GM19395 (cell line): Measurements from ENCODE around the gene NDUFAF5.

Source experiments
- ATAC-seq: cut with Tn5 transposase; IDR thresholded peaks from one replicate; pipeline ENCODE4 v1.9.1; 2021; ENCODE audit warnings: mild to moderate bottlenecking, moderate library complexity; ENCODE audit not compliant: unreplicated experiment

Gene NDUFAF5

DNA sequence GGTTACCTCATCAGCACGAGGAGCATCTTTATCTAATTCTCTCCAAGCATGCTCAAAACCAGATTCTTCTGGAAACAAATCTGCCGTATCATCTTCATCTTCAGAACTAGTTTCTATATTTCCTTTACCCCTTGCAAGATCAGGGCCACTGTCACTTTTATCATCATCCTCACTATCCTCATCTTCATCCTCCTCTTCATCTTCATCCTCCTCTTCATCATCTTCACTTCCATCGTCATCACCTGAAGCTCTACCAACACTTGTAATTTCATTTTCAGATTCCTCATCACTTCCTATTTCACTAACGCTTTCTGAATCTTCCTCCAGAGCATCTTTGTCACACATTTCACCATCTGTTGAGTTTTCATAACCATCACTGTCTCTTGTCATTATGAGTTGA is 9.0 kb upstream of the NDUFAF5 start:
- ATAC-seq: no peak

- ATAC-seq: no peak
These were observed 7.6 kb upstream of the NDUFAF5 start for GRCh38 chr20:13777171-13777601.

DNA sequence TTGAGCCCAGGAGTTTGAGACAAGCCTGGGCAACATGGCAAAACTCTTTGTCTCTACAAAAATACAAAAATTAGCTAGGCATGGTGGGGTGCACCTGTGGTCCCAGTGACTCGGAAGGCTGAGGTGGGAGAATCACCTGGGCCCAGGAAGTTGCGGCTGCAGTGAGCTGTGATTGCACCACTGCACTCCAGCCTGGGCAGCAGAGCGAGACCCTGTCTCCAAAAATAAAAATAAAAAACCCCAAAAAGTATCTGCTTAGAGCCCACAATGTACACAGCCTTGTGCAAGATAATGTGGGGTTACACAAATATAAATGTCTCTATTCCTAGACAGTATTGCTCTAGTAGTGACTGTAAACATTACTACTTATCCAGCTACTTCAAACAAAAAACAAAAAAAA is 6.0 kb upstream of the NDUFAF5 start:
- no peak for ATAC-seq

DNA sequence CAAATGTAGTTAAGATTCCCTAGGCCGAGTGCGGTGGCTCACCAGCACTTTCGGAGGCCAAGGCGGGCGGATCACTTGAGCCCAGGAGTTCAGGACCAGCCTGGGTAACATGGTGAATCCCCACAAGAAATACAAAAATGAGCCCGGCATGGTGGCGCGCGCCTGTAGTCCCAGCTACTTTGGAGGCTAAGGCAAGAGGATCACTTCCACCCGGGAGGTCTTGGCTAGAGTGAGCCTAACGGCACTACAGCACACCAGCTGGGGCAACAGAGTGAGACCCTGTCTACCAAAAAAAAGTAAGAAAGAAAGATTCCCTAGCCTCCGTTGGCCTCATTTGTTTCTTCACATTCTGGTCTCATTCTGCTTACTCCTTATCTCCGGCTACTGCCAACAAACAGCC is 1.3 kb upstream of the NDUFAF5 start:
- no peak for ATAC-seq

- ATAC-seq: peak; percentile 19
These were observed 446 bp upstream of the NDUFAF5 start for GRCh38 chr20:13784271-13784892.

DNA sequence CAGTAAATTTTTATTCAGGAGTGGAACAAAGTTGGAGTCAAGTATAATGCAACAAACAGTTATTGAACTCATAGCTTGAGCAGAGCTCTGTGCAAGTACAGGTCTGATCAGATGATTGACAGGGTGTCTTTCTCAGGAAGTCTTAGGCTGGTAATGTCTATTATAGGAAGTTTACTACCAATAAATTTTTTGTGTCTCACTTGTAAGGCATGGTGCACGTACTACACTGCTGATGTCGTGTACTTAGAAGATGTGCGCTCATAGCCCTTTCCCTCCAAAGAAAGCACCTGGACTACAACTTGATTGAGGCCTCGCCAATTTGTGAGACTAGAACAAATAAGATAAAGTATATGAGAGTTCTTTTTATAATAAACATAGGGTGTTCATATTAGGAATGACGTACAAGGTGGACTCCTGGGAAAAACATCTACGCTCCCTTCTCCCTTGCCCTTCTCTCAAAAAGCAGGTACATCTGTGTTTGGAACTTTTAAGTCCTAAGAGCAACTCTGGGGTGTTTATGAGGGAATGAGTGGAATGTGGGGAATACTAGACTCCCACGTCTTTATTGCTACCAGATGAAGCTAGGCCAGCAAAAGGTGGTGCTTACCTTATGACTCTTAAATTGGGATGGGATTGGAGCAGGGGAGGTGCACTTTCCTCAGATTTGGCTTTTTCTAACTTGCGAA is 1.5 kb downstream of the NDUFAF5 start:
- no peak for ATAC-seq

DNA sequence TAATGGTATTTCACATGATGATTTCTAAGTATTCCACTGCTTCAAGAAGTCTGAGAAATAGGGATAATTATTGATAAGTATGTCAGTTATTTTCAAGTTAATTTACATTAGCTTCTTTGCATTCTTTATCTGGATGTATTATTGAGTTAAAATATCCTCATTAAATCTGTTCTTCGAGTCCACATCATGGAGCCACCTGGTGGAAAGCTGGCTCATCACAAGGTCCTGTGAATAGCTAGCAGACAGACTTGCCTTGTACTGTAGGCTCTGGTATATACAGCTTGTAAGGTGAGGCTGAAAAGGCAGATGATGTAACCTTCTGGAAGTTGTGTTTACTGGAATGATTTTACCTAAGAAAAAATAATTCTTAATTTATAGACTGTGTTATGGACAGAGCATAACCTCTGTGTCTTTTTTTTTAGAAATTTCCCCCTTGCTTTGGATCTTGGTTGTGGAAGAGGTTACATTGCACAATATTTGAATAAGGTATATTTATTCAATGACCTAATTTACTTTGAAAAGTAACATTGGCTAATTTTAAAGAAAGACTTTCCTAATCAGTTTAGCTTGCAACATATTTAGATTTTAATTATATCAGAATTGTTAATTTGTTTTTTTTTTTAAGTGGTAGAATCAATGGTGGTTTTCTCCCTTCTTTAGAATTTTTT is 3.5 kb downstream of the NDUFAF5 start:
- ATAC-seq: peak; percentile 35

GRCh38 chr20:13790708-13791107 is 5.9 kb downstream of the NDUFAF5 start:
- no peak for ATAC-seq

DNA sequence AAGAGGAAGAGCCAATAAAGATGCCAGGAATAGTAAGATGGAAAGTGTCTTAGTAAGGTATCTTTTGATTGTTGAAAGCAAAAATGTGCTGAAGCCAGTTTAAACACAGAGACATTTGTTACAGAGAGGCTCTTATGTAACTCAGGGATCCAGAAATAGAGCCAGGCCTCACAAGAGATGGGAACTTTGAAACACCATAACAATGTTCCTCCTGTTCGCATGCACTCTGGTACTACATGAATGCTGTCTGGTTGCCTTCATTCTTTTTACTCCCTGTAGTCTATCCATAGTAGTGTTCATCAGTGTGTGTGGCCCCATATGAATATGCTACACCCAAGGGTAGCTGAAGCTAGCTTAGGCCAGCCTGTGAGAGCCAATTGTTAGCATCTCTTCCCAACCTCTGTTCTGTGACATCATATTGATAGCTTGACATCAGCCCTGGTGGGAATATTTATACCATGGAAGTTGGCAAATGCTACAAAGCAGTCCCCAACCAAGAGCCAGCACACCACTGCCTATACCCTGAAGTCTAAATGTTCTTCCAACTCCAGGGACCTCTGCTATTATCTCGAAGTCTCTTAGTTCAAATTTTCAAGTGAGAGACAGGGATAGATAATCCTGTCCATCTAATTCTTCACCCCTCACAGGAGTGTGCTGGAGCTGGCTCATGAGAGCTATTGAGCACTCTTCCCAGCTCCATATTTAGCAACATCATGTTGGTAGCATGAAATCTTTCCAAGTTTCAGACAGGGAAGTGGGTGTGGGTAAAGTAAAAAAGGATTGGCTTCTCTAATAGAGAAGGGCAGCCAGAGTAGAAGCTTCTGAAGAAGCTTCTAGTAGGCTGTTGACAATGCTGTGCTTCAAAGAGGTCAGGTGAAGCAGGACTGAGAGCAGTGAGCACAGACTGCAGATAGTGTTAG is 7.0 kb downstream of the NDUFAF5 start:
- no peak for ATAC-seq

GRCh38 chr20:13793001-13793400 is 8.2 kb downstream of the NDUFAF5 start:
- no peak for ATAC-seq

DNA sequence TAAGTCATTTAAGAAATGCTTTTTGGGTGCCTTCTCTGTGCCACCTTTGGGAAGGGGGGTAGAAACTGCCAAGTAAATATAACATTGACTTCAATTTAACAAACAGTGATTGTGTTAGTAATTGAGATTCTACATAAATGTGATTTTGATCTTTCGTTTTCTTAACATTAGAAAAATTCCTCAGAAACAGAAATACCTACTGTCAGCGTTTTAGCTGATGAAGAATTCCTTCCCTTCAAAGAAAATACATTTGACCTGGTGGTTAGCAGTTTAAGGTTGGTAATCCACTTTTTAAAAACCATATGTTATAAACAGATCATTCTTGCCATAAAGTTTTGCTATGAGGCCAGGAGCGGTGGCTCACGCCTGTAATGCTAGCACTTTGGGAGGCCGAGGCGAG is 9.8 kb downstream of the NDUFAF5 start:
- ATAC-seq: no peak

DNA sequence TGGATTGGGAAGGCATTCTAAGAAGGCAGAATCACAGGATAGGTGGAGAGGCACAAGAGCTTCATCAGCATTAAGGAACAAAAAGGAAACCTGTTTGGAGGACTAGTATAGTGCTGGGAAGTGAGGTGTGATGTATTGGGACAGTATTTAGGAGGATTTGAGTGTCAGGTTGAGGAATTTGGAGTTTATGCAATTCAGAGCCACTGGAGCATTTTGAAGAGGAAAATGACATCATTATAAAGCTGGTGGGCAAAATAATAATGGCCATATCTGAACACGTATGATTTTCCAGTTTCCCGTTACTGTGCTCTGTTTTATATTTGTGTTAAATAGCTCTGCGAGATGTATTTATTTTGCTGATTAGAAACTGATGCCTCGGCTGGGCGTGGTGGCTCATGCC is 14.2 kb downstream of the NDUFAF5 start:
- no peak for ATAC-seq

GRCh38 chr20:13799974-13800373 is 15.1 kb downstream of the NDUFAF5 start:
- ATAC-seq: no peak

- ATAC-seq: no peak
These were observed 15.9 kb downstream of the NDUFAF5 start for GRCh38 chr20:13800728-13801134.

DNA sequence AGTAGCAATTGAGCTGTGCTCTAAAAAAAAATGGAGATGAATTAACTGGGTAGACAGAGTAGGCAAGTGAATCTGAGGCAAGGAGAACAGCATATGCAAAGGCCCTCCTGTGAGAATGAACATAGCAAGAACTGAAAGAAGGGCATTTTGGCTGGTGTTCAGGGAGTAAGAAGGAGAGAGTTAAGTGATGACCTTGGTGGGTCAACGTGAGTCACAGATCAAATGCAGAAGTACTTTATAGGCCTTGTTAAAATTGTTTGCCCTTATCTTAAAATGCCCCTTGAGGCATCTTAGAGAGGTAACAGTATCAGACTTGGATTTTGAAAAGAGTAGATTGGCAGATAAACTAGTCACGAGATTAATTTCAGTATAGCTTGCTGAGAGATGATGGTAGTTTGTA is 24.5 kb downstream of the NDUFAF5 start:
- no peak for ATAC-seq

GRCh38 chr20:13809855-13810254 is 25.0 kb downstream of the NDUFAF5 start:
- ATAC-seq: no peak

DNA sequence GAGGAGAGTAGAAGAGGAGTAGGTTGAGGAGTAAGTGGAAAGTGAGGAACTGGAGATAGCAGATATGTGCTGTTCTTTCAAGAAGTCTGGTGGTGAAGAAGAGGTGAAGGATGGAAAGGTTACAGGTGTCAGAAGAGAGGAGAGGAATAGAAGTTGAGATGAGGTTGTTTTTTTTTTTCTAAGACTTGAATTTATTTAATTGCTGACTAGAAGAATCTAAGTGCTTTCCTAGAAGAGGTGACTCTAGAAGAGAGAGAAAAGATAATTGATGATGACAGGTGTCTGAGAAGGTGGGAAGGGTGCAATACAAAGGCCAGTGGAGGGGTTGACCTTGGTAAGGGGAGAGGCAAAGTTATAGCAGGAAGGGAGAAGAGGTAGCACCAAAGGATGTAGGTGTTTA is 25.6 kb downstream of the NDUFAF5 start:
- no peak for ATAC-seq

GRCh38 chr20:13813910-13814309 is 29.1 kb downstream of the NDUFAF5 start:
- no peak for ATAC-seq

DNA sequence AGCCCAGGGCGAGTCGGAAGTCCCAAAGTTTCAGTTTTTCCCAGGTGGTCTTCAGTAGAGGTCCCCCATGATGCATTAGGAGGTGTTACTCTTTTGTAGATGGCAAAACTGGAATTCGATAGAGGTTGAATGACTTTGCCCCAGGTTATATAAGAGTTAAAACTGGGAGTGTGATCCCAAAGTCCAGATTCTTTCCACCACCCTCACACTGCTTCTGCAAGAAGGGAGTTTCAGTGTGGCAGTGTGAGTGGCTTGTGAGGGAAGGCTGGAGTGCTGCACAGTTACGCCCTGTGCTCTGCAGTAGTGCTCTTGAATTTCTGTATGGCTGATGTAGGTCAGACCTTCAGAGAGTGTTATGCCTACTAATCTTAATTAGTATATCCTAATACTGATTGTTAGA is 29.8 kb downstream of the NDUFAF5 start:
- no peak for ATAC-seq

GRCh38 chr20:13816757-13817156 is 31.9 kb downstream of the NDUFAF5 start:
- no peak for ATAC-seq

GRCh38 chr20:13817342-13817741 is 32.5 kb downstream of the NDUFAF5 start:
- no peak for ATAC-seq
